Measurements from ENCODE around the gene CNTN4.

GRCh38 chr3:2850701-2851100 is 752.0 kb downstream of the CNTN4 start:
- TF ChIP-seq CTCF (IDR thresholded peaks at IDR 0.05): no peak
- no peak for TF ChIP-seq EZH2 (IDR thresholded peaks at IDR 0.05)
